Mammary epithelial cell (primary cell): ENCODE measurements around the gene LRRC66.

ENCODE experiments used
- CTCF ChIP-seq, 2 donors: IDR thresholded peaks in 1 of 2; conservative IDR thresholded peaks in 1 of 2; 2 replicates each; pipeline ENCODE4 v1.5.1; 2011 to 2012; ENCODE audit warnings: inconsistent platforms in 2 of 2, low read length in 2 of 2, mild to moderate bottlenecking in 2 of 2, control low read depth in 1 of 2, low read depth in 1 of 2; ENCODE audit not compliant: insufficient read depth in 1 of 2; ENCODE audit errors: extremely low read depth in 1 of 2
- EZH2 ChIP-seq: IDR thresholded peaks from 2 replicates; pipeline ENCODE4 v1.6.1; 2012; ENCODE audit warnings: low read length, inconsistent platforms, borderline replicate concordance

- TF ChIP-seq EZH2 (no peak), CTCF (conservative IDR thresholded peaks at IDR 0.05 in 1 of 2, IDR thresholded peaks at IDR 0.05 in 1 of 2; ENCODE audit: extremely low read depth in 1 of 2, insufficient read depth in 1 of 2, low read depth in 1 of 2, low read length in 2 of 2) (no peak)
These were observed 8.8 kb upstream of the LRRC66 start for GRCh38 chr4:52028970-52029369.
